Dedifferentiated amniotic fluid mesenchymal stem cell (primary cell): ENCODE measurements around the gene SKAP1.
A peak's percentile ranks its signal among the peaks of the same experiment; 100 is the strongest.

ENCODE experiments used
- DNase-seq: peaks from one replicate; pipeline ENCODE4 v3.0.0-alpha.2; 2016; ENCODE audit errors: extremely low spot score

Gene SKAP1

GRCh38 chr17:48110761-48111160 is 319.3 kb downstream of the SKAP1 start:
- no peak for DNase-seq

- peak; percentile 81 for DNase-seq
Measured at GRCh38 chr17:48107137-48108055, 322.6 kb downstream of the SKAP1 start, which contains the start of gene SNX11. Gene SNX11, plus strand, starts transcription at chr17:48107766. Its CDS starts 4,278 bp downstream, at chr17:48112044.

GRCh38 chr17:48106802-48107136 is 323.2 kb downstream of the SKAP1 start:
- DNase-seq: no peak

DNA sequence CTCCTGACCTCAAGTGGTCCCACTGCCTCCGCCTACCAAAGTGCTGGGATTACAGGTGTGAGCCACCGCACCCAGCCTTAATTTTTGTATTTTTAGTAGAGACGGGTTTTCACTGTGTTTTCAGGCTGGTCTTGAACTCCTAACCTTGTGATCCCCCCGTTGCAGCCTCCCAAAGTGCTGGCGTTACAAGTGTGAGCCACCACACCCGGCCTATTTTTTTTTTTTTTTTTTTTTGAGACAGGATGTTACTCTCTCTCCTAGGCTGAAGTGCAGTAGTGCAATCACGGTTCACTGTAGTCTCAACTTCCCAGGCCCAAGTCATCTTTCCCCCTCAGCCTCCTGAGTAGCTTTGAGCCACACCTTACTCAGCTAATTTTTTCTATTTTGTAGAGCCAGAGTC is 325.6 kb downstream of the SKAP1 start:
- no peak for DNase-seq

- no peak for DNase-seq
Measured at GRCh38 chr17:48102798-48103715, 327.0 kb downstream of the SKAP1 start.

GRCh38 chr17:48102043-48102750 is 327.8 kb downstream of the SKAP1 start:
- DNase-seq: no peak

GRCh38 chr17:48101012-48101720 is 328.8 kb downstream of the SKAP1 start, which contains the start of gene CBX1:
Gene CBX1, minus strand, starts transcription at chr17:48101478. Its CDS starts 24,474 bp downstream, at chr17:48077004.
- DNase-seq: peak; percentile 88

GRCh38 chr17:48100591-48101011 is 329.4 kb downstream of the SKAP1 start:
- peak; percentile 59 for DNase-seq

DNA sequence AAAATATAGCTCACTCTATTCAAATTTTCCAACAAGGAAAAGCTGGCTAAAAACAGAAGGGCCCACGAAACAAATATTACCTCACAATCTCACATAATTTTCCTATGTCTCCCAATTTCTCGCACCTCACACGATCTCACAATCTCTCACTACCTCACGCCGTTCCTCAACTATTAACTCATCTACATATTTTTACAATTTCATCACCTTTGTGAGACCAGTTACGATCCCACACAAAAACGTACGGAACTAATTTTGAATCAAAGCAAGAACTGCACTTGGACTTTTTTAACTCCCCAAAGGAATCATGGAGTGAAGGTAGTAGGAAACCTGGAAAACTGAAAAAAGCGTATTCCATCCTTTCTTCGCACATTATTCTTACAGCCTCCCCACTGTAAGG is 329.9 kb downstream of the SKAP1 start:
- DNase-seq: peak; percentile 38

GRCh38 chr17:48095611-48096010 is 334.4 kb downstream of the SKAP1 start:
- no peak for DNase-seq

GRCh38 chr17:48093341-48094045 is 336.5 kb downstream of the SKAP1 start:
- DNase-seq: no peak

- DNase-seq: no peak
Measured at GRCh38 chr17:48084932-48085331, 345.1 kb downstream of the SKAP1 start.
